HEK293T (cell line): ENCODE results near the gene ARID1A.

Experiments
- CTCF ChIA-PET: fragments of 350-600 bp; formaldehyde crosslinking; extraction: SDS; loops from one replicate; lab custom pipeline; 2021; ENCODE audit warnings: antibody characterized with exemption, inconsistent platforms; lab: Yijun Ruan, JAX
- POLR2A ChIA-PET: fragments of 350-600 bp; formaldehyde crosslinking; extraction: SDS; loops from one replicate; lab custom pipeline; 2020; ENCODE audit warnings: antibody characterized with exemption, inconsistent platforms; lab: Yijun Ruan, JAX
- DNase-seq: peaks from one replicate; pipeline ENCODE4 v3.0.0; 2012; ENCODE audit warnings: mixed read lengths; ENCODE audit errors: extremely low spot score
- ARNT ChIP-seq: fragments of 450-650 bp; IDR thresholded peaks from 2 replicates; pipeline ENCODE4 v1.6.1; 2017; ENCODE audit warnings: mild to moderate bottlenecking
- BHLHE40 ChIP-seq: fragments of 450-650 bp; IDR thresholded peaks from 2 replicates; pipeline ENCODE4 v1.6.1; 2016; ENCODE audit warnings: mild to moderate bottlenecking, moderate library complexity, borderline replicate concordance
- CTBP1 ChIP-seq: fragments of 450-650 bp; IDR thresholded peaks from 2 replicates; pipeline ENCODE4 v1.6.1; 2016; ENCODE audit warnings: borderline replicate concordance
- ELF4 ChIP-seq: fragments of 450-650 bp; IDR thresholded peaks from 2 replicates; pipeline ENCODE4 v1.6.1; 2017; ENCODE audit warnings: antibody characterized with exemption
- FOXA1 ChIP-seq: fragments of 450-650 bp; IDR thresholded peaks from 2 replicates; pipeline ENCODE4 v1.6.1; 2016; ENCODE audit warnings: mild to moderate bottlenecking
- FOXK2 ChIP-seq: fragments of 450-650 bp; IDR thresholded peaks from 2 replicates; pipeline ENCODE4 v1.6.1; 2016; ENCODE audit warnings: mild to moderate bottlenecking
- FOXM1 ChIP-seq: fragments of 450-650 bp; IDR thresholded peaks from 2 replicates; pipeline ENCODE4 v1.6.1; 2017; ENCODE audit warnings: mild to moderate bottlenecking, borderline replicate concordance
- HDGF ChIP-seq: fragments of 450-650 bp; IDR thresholded peaks from 2 replicates; pipeline ENCODE4 v1.6.1; 2017; ENCODE audit warnings: antibody characterized with exemption, borderline replicate concordance
- L3MBTL2 ChIP-seq: fragments of 450-650 bp; conservative IDR thresholded peaks from 2 replicates; pipeline ENCODE4 v1.6.1; 2016; ENCODE audit warnings: mild to moderate bottlenecking
- LEF1 ChIP-seq: fragments of 450-650 bp; IDR thresholded peaks from 2 replicates; pipeline ENCODE4 v1.6.1; 2017; ENCODE audit warnings: mild to moderate bottlenecking, borderline replicate concordance
- NFRKB ChIP-seq: fragments of 450-650 bp; IDR thresholded peaks from 2 replicates; pipeline ENCODE4 v1.6.1; 2016; ENCODE audit warnings: mild to moderate bottlenecking, moderate library complexity
- PKNOX1 ChIP-seq: fragments of 450-650 bp; IDR thresholded peaks from 2 replicates; pipeline ENCODE4 v1.6.1; 2016
- SP1 ChIP-seq: fragments of 450-650 bp; IDR thresholded peaks from 2 replicates; pipeline ENCODE4 v1.6.1; 2017
- SUZ12 ChIP-seq: fragments of 450-650 bp; IDR thresholded peaks from 2 replicates; pipeline ENCODE4 v1.6.1; 2016; ENCODE audit warnings: mild to moderate bottlenecking
- TARDBP ChIP-seq: fragments of 450-650 bp; IDR thresholded peaks from 2 replicates; pipeline ENCODE4 v1.6.1; 2016
- ZNF384 ChIP-seq: fragments of 450-650 bp; IDR thresholded peaks from 2 replicates; pipeline ENCODE4 v1.6.1; 2016

Gene ARID1A

GRCh38 chr1:26752519-26752918, 56.7 kb downstream of the ARID1A start:
- CTCF ChIA-PET = no interaction called here
- TF ChIP-seq SP1 (no peak), FOXA1 (no peak), FOXM1 (no peak), ARNT (no peak), TARDBP (no peak), L3MBTL2 (no peak), FOXK2 (no peak), HDGF (no peak), SUZ12 (no peak), CTBP1 (no peak), ZNF384 (no peak), PKNOX1 (no peak), LEF1 (no peak), NFRKB (no peak), BHLHE40 (no peak), ELF4 (no peak)
- DNase-seq = no peak
- POLR2A ChIA-PET = no interaction called here

- CTCF ChIA-PET = interaction anchor here (0.6 kb wide), 1 partner anchor 50 kb away, joined by 3 read pairs; no protein-coding TSS in a partner anchor
- no peak for DNase-seq
- TF ChIP-seq ARNT (no peak), FOXM1 (no peak), SP1 (no peak), SUZ12 (no peak), BHLHE40 (no peak), ZNF384 (no peak), CTBP1 (no peak), NFRKB (no peak), FOXA1 (no peak), TARDBP (no peak), ELF4 (no peak), PKNOX1 (no peak), FOXK2 (no peak), L3MBTL2 (no peak), LEF1 (no peak), HDGF (no peak)
- POLR2A ChIA-PET = no interaction called here
Observed at GRCh38 chr1:26754086-26754874, 58.5 kb downstream of the ARID1A start.

GRCh38 chr1:26758358-26758757, 62.5 kb downstream of the ARID1A start:
- CTCF ChIA-PET = interaction anchor here (0.6 kb wide), 1 partner anchor 64 kb away, joined by 6 read pairs; no protein-coding TSS in a partner anchor

GRCh38 chr1:26759531-26759930, 63.7 kb downstream of the ARID1A start:
- POLR2A ChIA-PET = no interaction called here
- CTCF ChIA-PET = interaction anchor here (0.9 kb wide), 1 partner anchor 13 kb away, joined by 3 read pairs; no protein-coding TSS in a partner anchor

More at GRCh38 chr1:26758358-26758757, 62.5 kb downstream of the ARID1A start:
- no peak for TF ChIP-seq CTBP1
- no peak for TF ChIP-seq ARNT
- TF ChIP-seq FOXK2 = no peak
- no peak for TF ChIP-seq L3MBTL2
- DNase-seq = no peak
- POLR2A ChIA-PET = no interaction called here

GRCh38 chr1:26761217-26761616, 65.4 kb downstream of the ARID1A start:
- CTCF ChIA-PET = interaction anchor here (0.6 kb wide), 1 partner anchor 39 kb away, joined by 3 read pairs; no protein-coding TSS in a partner anchor
- DNase-seq = no peak
- POLR2A ChIA-PET = interaction anchor here (1.2 kb wide), 1 partner anchor 65 kb away, joined by 3 read pairs; no protein-coding TSS in a partner anchor

More at GRCh38 chr1:26759531-26759930, 63.7 kb downstream of the ARID1A start:
- DNase-seq = no peak
- TF ChIP-seq L3MBTL2 (no peak), FOXK2 (no peak), FOXA1 (no peak), NFRKB (no peak), LEF1 (no peak), FOXM1 (no peak), TARDBP (no peak), ZNF384 (no peak), PKNOX1 (no peak), CTBP1 (no peak), BHLHE40 (no peak), ELF4 (no peak), HDGF (no peak), ARNT (no peak), SUZ12 (no peak)

DNA sequence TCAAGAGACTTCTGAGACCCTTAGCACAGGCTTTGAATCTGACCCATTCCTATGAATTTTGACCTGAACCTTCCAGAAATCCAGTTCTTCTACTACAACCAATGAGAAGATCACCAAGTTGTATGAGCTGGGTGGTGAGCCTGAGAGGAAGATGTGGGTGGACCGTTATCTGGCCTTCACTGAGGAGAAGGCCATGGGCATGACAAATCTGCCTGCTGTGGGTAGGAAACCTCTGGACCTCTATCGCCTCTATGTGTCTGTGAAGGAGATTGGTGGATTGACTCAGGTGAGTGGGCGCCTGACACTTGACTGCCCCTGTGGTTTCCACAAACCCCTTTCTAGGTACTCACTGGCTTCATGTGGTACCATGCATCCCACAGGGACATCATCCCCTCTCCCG, 71.9 kb downstream of the ARID1A start:
- ChIA-PET POLR2A (interaction anchor here (1.0 to 1.2 kb wide), 2 partner anchors 9 to 18 kb away, joined by 3 to 4 read pairs; no protein-coding TSS in a partner anchor), CTCF (no interaction called here)
- no peak for DNase-seq
- TF ChIP-seq L3MBTL2 = no peak
- no peak for TF ChIP-seq FOXM1
- TF ChIP-seq BHLHE40 = no peak
- TF ChIP-seq TARDBP = no peak
- no peak for TF ChIP-seq NFRKB

More at GRCh38 chr1:26761217-26761616, 65.4 kb downstream of the ARID1A start:
- TF ChIP-seq CTBP1 (no peak), FOXA1 (no peak), ARNT (no peak), TARDBP (no peak)
